Testis (tissue), 2 donors: ENCODE results near the gene CCDC30.

Source experiments
- CTCF ChIP-seq, 3 experiments: fragments of 450-650 bp in 2 of 3; fragments of 200-600 bp in 1 of 3; sonication (generic) in 1 of 3; IDR thresholded peaks; one replicate each; pipeline ENCODE4 v1.5.1; 2016 to 2019; ENCODE audit warnings: antibody characterized with exemption in 3 of 3, mild to moderate bottlenecking in 2 of 3, moderate library complexity in 1 of 3
- POLR2A ChIP-seq: fragments of 450-650 bp; IDR thresholded peaks from one replicate; pipeline ENCODE4 v1.6.1; 2017; ENCODE audit warnings: antibody characterized with exemption, mild to moderate bottlenecking, moderate library complexity

- TF ChIP-seq CTCF (IDR thresholded peaks at IDR 0.05) (no peak), POLR2A (no peak)
Observed at GRCh38 chr1:42676534-42677087, 213.5 kb downstream of the CCDC30 start.
